Keratinocyte (primary cell): ENCODE measurements around the gene IRGC. TPM values are rescaled to one million over a fixed set of nuclear protein-coding genes. Genes with fewer than 3 reads are reported as not detected.

Experiments used
- DNase-seq: peaks from one replicate; pipeline ENCODE4 v3.0.0-alpha.2; 2011; ENCODE audit warnings: low read depth, missing footprints, low spot score
- FAIRE-seq: peaks from 2 replicates; lab custom pipeline; 2011; peaks lifted over from hg19 to GRCh38; lab: Jason Lieb, UNC
- H2AFZ ChIP-seq: 2 replicates; pipeline ENCODE4 v1.6.0; 2012; ENCODE audit warnings: low read length, control low read depth, inconsistent platforms; ENCODE audit not compliant: control insufficient read depth
- H3K27ac ChIP-seq: 2 replicates; pipeline ENCODE4 v1.5.1; 2011; ENCODE audit warnings: low read length; ENCODE audit not compliant: control insufficient read depth, insufficient read depth
- H3K27me3 ChIP-seq: 3 replicates; pipeline ENCODE4 v1.6.0; 2011; ENCODE audit warnings: low read length; ENCODE audit not compliant: control insufficient read depth, insufficient read depth; ENCODE audit errors: extremely low read depth
- H3K36me3 ChIP-seq, 2 experiments: 2 replicates in 1 of 2; 3 replicates in 1 of 2; pipeline ENCODE4 v1.5.1; 2011; ENCODE audit warnings: low read length in 2 of 2, mild to moderate bottlenecking in 1 of 2; ENCODE audit not compliant: control insufficient read depth in 2 of 2, insufficient read depth in 2 of 2; ENCODE audit errors: extremely low read depth in 1 of 2
- H3K4me1 ChIP-seq: 3 replicates; pipeline ENCODE4 v1.5.1; 2011; ENCODE audit warnings: low read length; ENCODE audit not compliant: control insufficient read depth, insufficient read depth; ENCODE audit errors: extremely low read depth
- H3K4me2 ChIP-seq: 3 replicates; pipeline ENCODE4 v1.6.0; 2011; ENCODE audit warnings: low read depth, low read length; ENCODE audit not compliant: control insufficient read depth, insufficient read depth; ENCODE audit errors: extremely low read depth
- H3K4me3 ChIP-seq, 3 experiments: fragments of 200-600 bp in 1 of 3; sonication (generic) in 1 of 3; 2 replicates in 2 of 3; 3 replicates in 1 of 3; pipeline ENCODE4 v1.5.1; 2011 to 2016; ENCODE audit warnings: low read length in 3 of 3, mild to moderate bottlenecking in 3 of 3, control low read depth in 2 of 3, inconsistent platforms in 1 of 3, low read depth in 1 of 3, mixed read lengths in 1 of 3, mixed run types in 1 of 3, moderate library complexity in 1 of 3; ENCODE audit not compliant: control insufficient read depth in 2 of 3, insufficient read depth in 2 of 3; ENCODE audit errors: extremely low read depth in 1 of 3
- H3K79me2 ChIP-seq: 2 replicates; pipeline ENCODE4 v1.6.0; 2012; ENCODE audit warnings: low read length; ENCODE audit not compliant: control insufficient read depth, insufficient read depth
- H3K9ac ChIP-seq: 3 replicates; pipeline ENCODE4 v1.6.0; 2011; ENCODE audit warnings: low read length; ENCODE audit not compliant: control insufficient read depth, insufficient read depth; ENCODE audit errors: extremely low read depth
- H3K9me1 ChIP-seq: 3 replicates; pipeline ENCODE4 v1.6.0; 2011; ENCODE audit warnings: low read length; ENCODE audit not compliant: control insufficient read depth, insufficient read depth; ENCODE audit errors: extremely low read depth
- H3K9me3 ChIP-seq: 2 replicates; pipeline ENCODE4 v1.5.1; 2012; ENCODE audit warnings: low read depth, low read length; ENCODE audit not compliant: control insufficient read depth
- H4K20me1 ChIP-seq: 3 replicates; pipeline ENCODE4 v1.6.0; 2011; ENCODE audit warnings: low read length; ENCODE audit not compliant: control insufficient read depth, insufficient read depth; ENCODE audit errors: extremely low read depth
- EZH2 ChIP-seq: IDR thresholded peaks from one replicate; pipeline ENCODE4 v1.6.1; 2012; ENCODE audit warnings: inconsistent platforms, mild to moderate bottlenecking, low read length, moderate library complexity
- dilution Hi-C: fragments of 300-500 bp; cut with MboI; formaldehyde crosslinking; loops from one replicate; pipeline ENCODE4 v1.7.0; 2020; ENCODE audit warnings: low sequenced_read_pairs; ENCODE audit not compliant: extremely low pct_ligation_motif_present
- polyA plus RNA-seq, 5 experiments: library from polyadenylated mRNA; depleted of rRNA in 3 of 5; stranded (reverse) in 3 of 5; stranded (forward) in 1 of 5; unstranded in 1 of 5; fragments of >200 nt; gene quantifications; 1 replicate in 1 of 5; 2 replicates in 3 of 5; 3 replicates in 1 of 5; pipeline versions ENCODE4 v1.2.1 to v1.2.3, GENCODE V29; 2011 to 2012; ENCODE audit warnings: missing spikeins in 2 of 5, low read depth in 1 of 5, low replicate concordance in 1 of 5
- TF ChIP-seq, protein P1 (sequence below), 3 experiments: IDR thresholded peaks in 1 of 3; conservative IDR thresholded peaks in 1 of 3; optimal IDR thresholded peaks in 1 of 3; 2 replicates in 2 of 3; 3 replicates in 1 of 3; pipeline versions ENCODE3 to v1.5.1; 2011; ENCODE audit warnings: low read length in 3 of 3, mild to moderate bottlenecking in 3 of 3, moderate library complexity in 2 of 3, control low read depth in 1 of 3, inconsistent platforms in 1 of 3; ENCODE audit not compliant: insufficient read depth in 2 of 3; ENCODE audit errors: extremely low read depth in 1 of 3

IRGC gene
- polyA plus RNA-seq, 1 donor (not counting 4 experiments of a cell fraction or from before 2014, with no cell fraction given), result not detected

- Histone ChIP-seq H3K4me3 (no peak overlapping the region), H3K4me2 (no peak overlapping the region), H3K9me1 (no peaks in the 10 kb centered on the region), H3K4me1 (peaks cover 25% of the 10 kb centered on the region), H3K9me3 (no peaks in the 10 kb centered on the region), H2AFZ (no peak overlapping the region), H3K79me2 (no peaks in the 10 kb centered on the region), H3K27me3 (no peaks in the 10 kb centered on the region), H4K20me1 (no peaks in the 10 kb centered on the region), H3K9ac (no peak overlapping the region), H3K36me3 (peaks cover 0 to 4% of the 10 kb centered on the region in 2 experiments), H3K27ac (no peak overlapping the region)
- no peak for DNase-seq
- dilution Hi-C loops, result no loop called here
- TF ChIP-seq, protein P1, sequence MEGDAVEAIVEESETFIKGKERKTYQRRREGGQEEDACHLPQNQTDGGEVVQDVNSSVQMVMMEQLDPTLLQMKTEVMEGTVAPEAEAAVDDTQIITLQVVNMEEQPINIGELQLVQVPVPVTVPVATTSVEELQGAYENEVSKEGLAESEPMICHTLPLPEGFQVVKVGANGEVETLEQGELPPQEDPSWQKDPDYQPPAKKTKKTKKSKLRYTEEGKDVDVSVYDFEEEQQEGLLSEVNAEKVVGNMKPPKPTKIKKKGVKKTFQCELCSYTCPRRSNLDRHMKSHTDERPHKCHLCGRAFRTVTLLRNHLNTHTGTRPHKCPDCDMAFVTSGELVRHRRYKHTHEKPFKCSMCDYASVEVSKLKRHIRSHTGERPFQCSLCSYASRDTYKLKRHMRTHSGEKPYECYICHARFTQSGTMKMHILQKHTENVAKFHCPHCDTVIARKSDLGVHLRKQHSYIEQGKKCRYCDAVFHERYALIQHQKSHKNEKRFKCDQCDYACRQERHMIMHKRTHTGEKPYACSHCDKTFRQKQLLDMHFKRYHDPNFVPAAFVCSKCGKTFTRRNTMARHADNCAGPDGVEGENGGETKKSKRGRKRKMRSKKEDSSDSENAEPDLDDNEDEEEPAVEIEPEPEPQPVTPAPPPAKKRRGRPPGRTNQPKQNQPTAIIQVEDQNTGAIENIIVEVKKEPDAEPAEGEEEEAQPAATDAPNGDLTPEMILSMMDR (optimal IDR thresholded peaks at IDR 0.05 in 1 of 3, IDR thresholded peaks at IDR 0.05 in 1 of 3, conservative IDR thresholded peaks at IDR 0.05 in 1 of 3; ENCODE audit: extremely low read depth in 1 of 3, insufficient read depth in 2 of 3, low read length in 3 of 3), result no peak
- TF ChIP-seq EZH2, result no peak
- no peak for FAIRE-seq
These were observed 51.4 kb downstream of the IRGC start for GRCh38 chr19:43767316-43767715.

GRCh38 chr19:43767818-43768217, 51.9 kb downstream of the IRGC start:
- H3K9me1 ChIP-seq, result no peaks in the 10 kb centered on the region
- no peaks in the 10 kb centered on the region for H3K9me3 ChIP-seq
- FAIRE-seq, result no peak
- no peak overlapping the region for H3K4me3 ChIP-seq
- no peak overlapping the region for H2AFZ ChIP-seq
- no peak overlapping the region for H3K4me2 ChIP-seq
- no peaks in the 10 kb centered on the region for H3K79me2 ChIP-seq
- no peak overlapping the region for H3K27ac ChIP-seq
- TF ChIP-seq, protein P1 (optimal IDR thresholded peaks at IDR 0.05 in 1 of 3, IDR thresholded peaks at IDR 0.05 in 1 of 3, conservative IDR thresholded peaks at IDR 0.05 in 1 of 3; ENCODE audit: extremely low read depth in 1 of 3, insufficient read depth in 2 of 3, low read length in 3 of 3), result no peak
- no peak for TF ChIP-seq EZH2
- dilution Hi-C loops, result no loop called here
- no peak overlapping the region for H3K9ac ChIP-seq
- H4K20me1 ChIP-seq, result no peaks in the 10 kb centered on the region
- H3K27me3 ChIP-seq, result no peaks in the 10 kb centered on the region
- H3K4me1 ChIP-seq, result peaks cover 25% of the 10 kb centered on the region
- H3K36me3 ChIP-seq, result peaks cover 0 to 4% of the 10 kb centered on the region in 2 experiments
- DNase-seq, result no peak
